Gastroesophageal sphincter (tissue), 3 donors: ENCODE data around the gene CLPTM1L.
"Not testable (repeated sequence)": the region's sequence is repeated elsewhere in the genome, so short reads cannot be mapped to it uniquely, and the experiment has no call there.

Source experiments
- CTCF ChIP-seq, 4 experiments: fragments of 200-600 bp in 2 of 4; fragments of 450-650 bp in 2 of 4; sonication (generic) in 1 of 4; IDR thresholded peaks; one replicate each; pipeline ENCODE4 v1.5.1; 2017 to 2019; ENCODE audit warnings: antibody characterized with exemption in 4 of 4, mild to moderate bottlenecking in 2 of 4, moderate library complexity in 2 of 4
- POLR2A ChIP-seq, 2 donors: fragments of 450-650 bp; IDR thresholded peaks; one replicate each; pipeline ENCODE4 v1.6.1; 2017; ENCODE audit warnings: antibody characterized with exemption in 2 of 2, mild to moderate bottlenecking in 2 of 2, moderate library complexity in 1 of 2

- not testable (repeated sequence) for TF ChIP-seq POLR2A, CTCF (IDR thresholded peaks at IDR 0.05)
Measured at GRCh38 chr5:1333286-1333685, 11.6 kb downstream of the CLPTM1L start.
